ENCODE measurements around the gene ZNF565. TPM values are rescaled to one million over a fixed set of nuclear protein-coding genes. Genes with fewer than 3 reads are reported as not detected.
"Not testable (repeated sequence)": the region's sequence is repeated elsewhere in the genome, so short reads cannot be mapped to it uniquely, and the experiment has no call there.

ZNF565 gene
- total RNA-seq, 4 donors from 2014 or later = 3.0 to 9.2 (median 4.9) TPM

DNA sequence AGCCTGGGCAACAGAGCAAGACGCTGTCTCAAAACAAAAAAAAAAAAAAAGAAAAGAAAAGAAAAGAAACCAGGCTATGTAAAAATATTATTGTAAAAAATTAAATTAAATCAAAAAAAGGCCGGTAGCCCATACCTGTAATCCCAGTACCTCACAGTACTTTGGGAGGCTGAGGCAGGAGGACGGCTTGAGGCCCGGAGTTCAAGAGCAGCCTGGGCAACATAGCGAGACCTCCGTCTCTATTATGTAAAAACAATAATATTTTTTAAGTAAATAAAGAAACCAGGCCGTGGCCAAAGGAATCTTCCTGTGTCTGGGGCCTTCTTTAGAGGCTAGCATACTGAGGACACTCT is 75.4 kb downstream of the ZNF565 start:
- H3K27ac ChIP-seq = peak overlapping the region; percentile 93 to 99 (median 97)
- H3K27me3 ChIP-seq = no peaks in the 10 kb centered on the region
- peak overlapping the region; percentile 69 to 86 (median 82) for H3K4me3 ChIP-seq
- H3K9me3 ChIP-seq = no peaks in the 10 kb centered on the region
- no peak for DNase-seq
- H3K4me1 ChIP-seq = peaks cover 0 to 18% (median 5%) of the 10 kb centered on the region in 4 donors
- peaks cover 0 to 25% (median 0%) of the 10 kb centered on the region in 3 donors for H3K36me3 ChIP-seq
- no peak for TF ChIP-seq POLR2A (IDR thresholded peaks at IDR 0.05)
- TF ChIP-seq, protein P1, sequence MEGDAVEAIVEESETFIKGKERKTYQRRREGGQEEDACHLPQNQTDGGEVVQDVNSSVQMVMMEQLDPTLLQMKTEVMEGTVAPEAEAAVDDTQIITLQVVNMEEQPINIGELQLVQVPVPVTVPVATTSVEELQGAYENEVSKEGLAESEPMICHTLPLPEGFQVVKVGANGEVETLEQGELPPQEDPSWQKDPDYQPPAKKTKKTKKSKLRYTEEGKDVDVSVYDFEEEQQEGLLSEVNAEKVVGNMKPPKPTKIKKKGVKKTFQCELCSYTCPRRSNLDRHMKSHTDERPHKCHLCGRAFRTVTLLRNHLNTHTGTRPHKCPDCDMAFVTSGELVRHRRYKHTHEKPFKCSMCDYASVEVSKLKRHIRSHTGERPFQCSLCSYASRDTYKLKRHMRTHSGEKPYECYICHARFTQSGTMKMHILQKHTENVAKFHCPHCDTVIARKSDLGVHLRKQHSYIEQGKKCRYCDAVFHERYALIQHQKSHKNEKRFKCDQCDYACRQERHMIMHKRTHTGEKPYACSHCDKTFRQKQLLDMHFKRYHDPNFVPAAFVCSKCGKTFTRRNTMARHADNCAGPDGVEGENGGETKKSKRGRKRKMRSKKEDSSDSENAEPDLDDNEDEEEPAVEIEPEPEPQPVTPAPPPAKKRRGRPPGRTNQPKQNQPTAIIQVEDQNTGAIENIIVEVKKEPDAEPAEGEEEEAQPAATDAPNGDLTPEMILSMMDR (IDR thresholded peaks at IDR 0.05) = no peak

DNA sequence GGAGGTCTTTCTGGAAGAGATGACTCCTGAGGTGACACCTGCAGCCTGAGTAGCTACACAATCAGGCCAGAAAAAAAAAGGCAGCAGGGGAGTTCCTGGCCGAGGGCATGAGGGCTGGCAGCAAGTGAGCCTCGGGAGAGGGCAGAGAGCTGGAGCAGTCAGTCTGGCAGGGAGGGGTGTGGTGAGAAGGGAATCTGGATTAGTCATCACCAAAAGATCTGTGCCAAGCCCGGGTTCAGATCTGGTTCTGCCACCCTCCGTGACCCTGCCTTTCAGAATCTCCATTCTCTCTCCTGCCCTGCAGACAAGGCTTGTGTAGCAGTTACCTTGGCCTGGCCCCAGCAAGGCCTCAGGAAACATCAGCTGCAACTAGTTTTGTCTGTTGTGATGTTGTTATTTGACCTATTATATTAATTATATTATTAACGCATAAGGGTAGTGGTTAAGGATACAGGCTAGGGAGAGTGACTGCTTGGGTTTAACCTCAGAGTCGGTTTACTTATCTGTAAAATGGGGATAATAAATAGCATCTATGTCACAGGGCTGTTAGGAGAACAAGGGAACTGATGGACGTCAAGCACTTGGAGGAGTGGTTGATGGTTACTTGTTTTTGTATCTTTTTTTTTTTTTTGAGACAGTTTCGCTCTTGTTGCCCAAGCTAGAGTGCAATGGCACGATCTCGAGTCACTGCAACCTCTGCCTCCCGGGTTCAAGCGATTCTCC is 77.3 kb downstream of the ZNF565 start:
- H3K9me3 ChIP-seq = no peaks in the 10 kb centered on the region
- H3K36me3 ChIP-seq = peaks cover 0 to 6% (median 0%) of the 10 kb centered on the region in 3 donors
- H3K27me3 ChIP-seq = no peaks in the 10 kb centered on the region
- peaks cover 0 to 17% (median 5%) of the 10 kb centered on the region in 4 donors for H3K4me1 ChIP-seq
- peak overlapping the region in 1 of 4 donors; percentile 1 for H3K4me3 ChIP-seq
- peak overlapping the region in 3 of 4 donors; percentile 53 to 78 (median 66) for H3K27ac ChIP-seq
- TF ChIP-seq, protein P1 (IDR thresholded peaks at IDR 0.05) = no peak
- TF ChIP-seq POLR2A (IDR thresholded peaks at IDR 0.05) = peak; percentile 42 to 46
- peak in 2 of 3 donors; percentile 75 to 79 for DNase-seq

DNA sequence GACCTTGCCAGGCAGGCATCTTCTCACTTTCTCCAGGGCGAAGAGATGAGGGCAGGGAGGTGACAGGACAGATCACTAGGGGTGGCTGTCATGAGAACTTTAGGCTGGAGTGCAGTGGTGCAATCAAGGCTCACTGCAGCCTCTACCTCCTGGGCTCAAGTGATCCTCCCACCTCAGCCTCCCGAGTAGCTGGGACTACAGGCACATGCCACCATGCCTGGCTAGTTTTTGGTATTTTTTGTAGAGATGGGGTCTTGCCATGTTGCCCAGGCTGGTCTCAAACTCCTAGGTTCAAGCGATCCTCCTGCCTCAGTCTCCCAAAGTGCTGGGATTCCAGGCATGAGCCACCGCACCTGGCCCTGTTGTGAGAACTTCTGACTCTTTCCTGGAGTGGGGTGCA is 79.6 kb downstream of the ZNF565 start:
- H3K27ac ChIP-seq, H3K27me3 ChIP-seq, H3K4me3 ChIP-seq, H3K9me3 ChIP-seq, DNase-seq, H3K4me1 ChIP-seq, H3K36me3 ChIP-seq: not testable (repeated sequence)

Small RNA genes lying within 50 kb of the gene (small RNA-seq; reads per million reads assigned to genes)
- gene RF00019 = 0 reads per million in 2 donors

Other genes starting within 250 kb of the ZNF565 start
- gene SDHAF1, start 219.5 kb downstream of the ZNF565 start, total RNA-seq = 10 to 100 TPM; 15.7 to 48.0 (median 39.1) TPM
- gene SYNE4, start 205.9 kb downstream of the ZNF565 start, total RNA-seq = 1 to 10 TPM in 2 of 4 donors, under 1 TPM in 1, not detected in 1; 0.67 to 6.8 (median 6.1) TPM
- gene ALKBH6, start 200.5 kb downstream of the ZNF565 start, total RNA-seq = 10 to 100 TPM; 26.4 to 56.9 (median 39.8) TPM
- 1 to 10 TPM; 1.8 to 9.8 (median 5.2) TPM for gene CLIP3, start 181.8 kb downstream of the ZNF565 start, total RNA-seq
- gene THAP8, start 160.4 kb downstream of the ZNF565 start, total RNA-seq = 10 to 100 TPM in 2 of 4 donors, 1 to 10 TPM in 2; 4.9 to 12.4 (median 8.2) TPM
- 10 to 100 TPM in 1 of 4 donors, 1 to 10 TPM in 3; 1.1 to 15.7 (median 2.9) TPM for gene WDR62, start 159.8 kb downstream of the ZNF565 start, total RNA-seq
- gene OVOL3, start 103.5 kb downstream of the ZNF565 start, total RNA-seq = not detected
- 10 to 100 TPM; 20.7 to 32.0 (median 26.8) TPM for gene POLR2I, start 99.8 kb downstream of the ZNF565 start, total RNA-seq
- 10 to 100 TPM; 59.7 to 81.7 (median 69.1) TPM for gene TBCB, start 99.2 kb downstream of the ZNF565 start, total RNA-seq
- 100 to 1,000 TPM; 131 to 320 (median 263) TPM for gene CAPNS1, start 74.6 kb downstream of the ZNF565 start, total RNA-seq
- gene COX7A1, start 62.2 kb downstream of the ZNF565 start, total RNA-seq = 10 to 100 TPM in 2 of 4 donors, 1 to 10 TPM in 2; 1.8 to 19.8 (median 6.6) TPM
- 10 to 100 TPM; 43.2 to 71.0 (median 43.6) TPM for gene ZNF146, start 441 bp upstream of the ZNF565 start, total RNA-seq
- gene ZFP14, start 164.5 kb upstream of the ZNF565 start, total RNA-seq = 10 to 100 TPM in 3 of 4 donors, 1 to 10 TPM in 1; 9.7 to 11.6 (median 11.1) TPM
- 1 to 10 TPM; 1.0 to 9.1 (median 2.8) TPM for gene ZFP82, start 204.0 kb upstream of the ZNF565 start, total RNA-seq

Measured in Peyer's patch (tissue), 4 donors.